GM18520 (cell line): ENCODE results near the gene TMEM231.
"Not testable (repeated sequence)": the region's sequence is repeated elsewhere in the genome, so short reads cannot be mapped to it uniquely, and the experiment has no call there.

Experiments
- ATAC-seq: cut with Tn5 transposase; IDR thresholded peaks from one replicate; pipeline ENCODE4 v1.9.1; 2021; ENCODE audit not compliant: unreplicated experiment

TMEM231 gene

GRCh38 chr16:75555707-75556430 lies at the start of gene TMEM231:
Gene TMEM231 (minus strand): TSS chr16:75556252. CDS start chr16:75556209, 43 bp downstream.
- peak; percentile 97 for ATAC-seq

DNA sequence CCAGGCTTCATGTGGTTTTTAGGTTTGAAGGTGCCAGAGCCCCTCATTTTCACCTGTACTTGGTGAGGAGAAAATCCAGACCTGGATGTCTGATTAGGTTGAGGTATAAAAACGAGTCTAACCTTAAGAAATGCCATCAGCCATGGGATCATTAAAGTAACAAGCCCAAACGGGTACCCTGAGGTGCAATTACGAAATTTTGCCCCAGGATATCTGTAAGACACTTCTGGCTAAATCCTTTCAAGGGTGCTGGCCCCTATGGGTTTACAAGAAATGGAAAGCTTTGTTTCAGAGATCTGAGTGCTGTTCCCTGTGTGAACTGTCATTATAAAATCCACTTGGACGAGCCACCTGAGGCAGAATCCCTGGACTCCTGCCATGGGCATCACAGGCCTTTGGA lies 47.2 kb upstream of the TMEM231 start:
- ATAC-seq, result no peak

DNA sequence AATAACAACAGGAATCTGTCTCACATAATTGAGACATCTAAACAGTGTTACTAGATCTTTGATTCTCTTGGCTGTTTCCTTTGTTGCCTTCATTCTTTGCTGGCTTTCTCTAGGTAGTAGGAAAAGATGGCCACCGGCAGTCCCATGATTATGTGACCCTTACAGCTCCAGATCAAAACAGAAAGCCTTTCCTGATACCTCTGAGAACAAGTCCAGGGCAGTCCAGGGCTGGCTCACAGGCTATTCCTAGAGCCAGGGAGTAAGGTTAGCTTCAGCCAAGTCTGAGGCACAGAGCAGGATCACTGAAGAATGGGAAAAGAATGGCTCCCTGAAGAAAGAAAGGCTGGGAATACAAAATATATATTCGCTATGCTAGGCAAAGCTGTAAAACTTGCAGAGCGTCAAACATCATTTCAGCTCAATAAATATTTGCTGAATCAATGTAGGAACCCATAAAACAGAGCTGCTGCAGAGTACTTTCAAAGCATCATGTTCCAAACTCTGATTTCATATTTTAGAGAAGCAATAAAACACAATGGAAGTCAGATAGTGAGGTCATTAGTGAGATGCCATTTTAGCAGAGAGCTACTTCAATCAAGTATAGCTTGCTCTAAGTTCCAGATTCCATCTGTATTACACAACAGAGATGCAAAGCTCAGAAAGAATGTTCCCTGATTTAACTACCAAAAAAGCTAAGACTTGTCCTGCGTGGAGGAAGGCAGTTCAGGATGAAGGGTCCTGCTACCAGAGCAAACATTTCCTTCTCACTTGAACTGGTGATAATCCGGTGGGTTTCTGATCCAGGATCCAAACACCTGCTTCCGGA lies 43.6 kb upstream of the TMEM231 start:
- no peak for ATAC-seq

DNA sequence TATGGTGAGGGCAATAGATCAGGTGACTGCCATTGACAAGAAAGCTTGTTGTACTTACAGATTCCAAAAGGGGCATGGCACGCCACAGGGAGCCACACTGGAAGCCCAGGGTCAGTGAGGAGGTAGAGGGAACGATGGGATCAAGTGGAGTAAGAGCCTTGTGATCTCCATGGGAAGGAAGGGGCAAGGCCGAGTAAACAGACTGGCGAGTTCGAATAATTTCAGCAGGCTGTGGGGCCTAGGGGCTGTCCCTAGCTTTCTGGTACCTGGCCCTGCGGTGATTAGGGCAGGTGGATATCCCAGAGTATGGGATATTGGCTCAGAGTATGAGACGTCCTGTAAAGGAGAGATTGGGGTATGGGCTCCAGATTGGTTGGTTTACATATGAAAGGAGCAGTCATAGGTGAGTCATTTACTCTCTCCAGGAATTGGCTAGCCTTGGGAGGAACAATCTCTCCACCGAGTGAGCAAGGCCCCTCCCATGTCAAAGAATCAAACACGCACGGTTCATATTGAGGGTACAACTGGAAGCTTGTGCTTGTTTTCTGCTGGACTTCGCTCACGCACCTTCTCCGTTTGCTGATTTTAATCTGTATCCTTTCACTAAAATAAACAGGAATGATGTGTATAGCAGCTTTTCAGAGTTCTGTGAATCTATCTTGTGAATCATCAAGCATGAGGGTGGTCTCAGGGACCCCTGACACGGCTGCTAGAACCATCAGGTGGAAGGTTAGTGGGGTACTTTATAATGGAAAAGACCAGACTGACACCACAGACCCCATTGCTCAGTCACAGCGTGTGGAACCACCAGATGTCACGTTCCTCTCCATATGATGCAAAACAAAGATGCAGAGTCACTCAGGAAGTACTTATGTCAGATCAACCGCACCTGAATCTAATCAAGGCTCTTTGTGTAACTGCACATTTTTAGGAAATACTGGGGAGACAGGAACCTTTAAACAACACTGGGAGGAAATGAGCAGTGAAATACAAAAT lies 38.1 kb upstream of the TMEM231 start:
- no peak for ATAC-seq

- no peak for ATAC-seq
Measured at GRCh38 chr16:75593308-75593707, 37.3 kb upstream of the TMEM231 start.

DNA sequence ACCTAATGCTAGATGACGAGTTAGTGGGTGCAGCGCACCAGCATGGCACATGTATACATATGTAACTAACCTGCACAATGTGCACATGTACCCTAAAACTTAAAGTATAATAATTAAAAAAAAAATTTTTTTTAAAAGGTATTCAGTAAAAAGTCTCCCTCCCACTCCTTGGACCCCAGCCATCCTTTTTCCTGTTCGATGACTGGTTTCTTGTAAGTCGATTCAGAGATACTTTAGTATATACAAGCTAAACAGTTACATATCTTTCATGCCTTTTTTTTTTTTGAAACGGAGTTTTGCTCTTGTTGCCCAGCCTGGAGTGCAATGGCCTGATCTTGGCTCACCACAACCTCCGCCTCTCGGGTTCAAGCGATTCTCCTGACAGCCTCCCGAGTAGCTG lies 35.9 kb upstream of the TMEM231 start:
- not testable (repeated sequence) for ATAC-seq

DNA sequence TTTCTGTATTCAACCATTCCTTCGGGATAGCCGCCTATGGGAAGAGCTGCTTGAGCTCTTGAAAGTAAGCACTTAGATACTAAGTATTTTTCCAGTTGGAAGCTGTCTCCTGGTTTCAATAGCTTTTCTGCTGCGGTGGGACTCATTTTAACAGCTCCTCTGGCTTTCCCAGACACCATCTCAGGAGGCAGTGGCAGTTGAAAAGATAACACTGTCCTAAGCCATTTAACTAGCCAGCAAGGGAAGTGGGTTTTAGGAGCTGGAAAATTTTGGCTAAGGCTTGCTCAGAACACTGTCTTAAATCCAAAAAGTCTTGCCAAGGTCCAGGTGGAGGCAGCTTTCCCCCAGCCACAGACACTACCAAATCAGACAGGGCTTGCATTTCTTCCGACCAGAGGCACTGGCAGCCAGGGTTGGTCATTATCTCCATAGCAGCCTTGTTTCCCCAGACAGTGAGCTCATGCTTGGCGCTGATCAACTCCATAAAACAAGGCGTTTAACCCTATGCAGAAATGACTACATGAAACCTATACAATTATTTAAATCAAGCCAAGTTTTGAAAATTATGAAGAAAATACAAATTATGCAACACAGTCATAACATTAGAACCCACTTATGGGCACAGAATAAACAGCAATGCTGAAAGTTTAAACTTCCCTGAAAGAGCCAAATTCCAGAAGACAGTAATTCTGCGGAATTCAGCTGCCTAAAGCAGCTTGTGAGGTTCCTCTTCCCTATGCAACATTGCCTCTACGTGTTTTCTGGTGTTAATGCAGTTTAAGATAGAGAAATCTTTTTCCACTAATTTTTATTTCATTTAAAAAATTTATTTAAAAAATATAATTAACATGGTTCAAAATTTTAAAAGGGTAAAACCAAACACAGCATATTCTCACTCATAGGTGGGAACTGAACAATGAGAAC lies 35.1 kb upstream of the TMEM231 start:
- no peak for ATAC-seq

DNA sequence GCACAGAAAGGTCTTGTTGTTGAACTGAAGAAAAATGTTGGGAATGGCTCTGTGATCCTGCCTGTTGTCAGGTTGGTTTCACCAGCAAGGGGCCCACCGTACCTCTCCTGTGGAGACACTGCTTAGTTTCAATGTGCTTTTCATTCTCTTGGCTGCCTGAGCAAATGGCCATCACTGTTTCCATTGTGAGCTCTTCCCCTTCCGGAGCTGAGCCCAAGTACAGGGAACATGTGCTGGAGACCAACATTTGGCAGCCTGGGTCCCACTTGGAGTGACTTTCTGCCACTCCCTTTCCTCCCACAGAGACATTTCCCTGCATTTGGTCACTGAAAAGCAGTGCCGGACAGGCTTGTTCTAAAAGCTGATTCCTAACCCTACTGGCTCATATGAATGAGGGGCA lies 33.3 kb upstream of the TMEM231 start:
- no peak for ATAC-seq

GRCh38 chr16:75588716-75589115 lies 32.7 kb upstream of the TMEM231 start:
- ATAC-seq, result no peak

GRCh38 chr16:75584108-75584507 lies 28.1 kb upstream of the TMEM231 start:
- no peak for ATAC-seq

GRCh38 chr16:75579281-75579834 lies 23.3 kb upstream of the TMEM231 start:
- ATAC-seq, result no peak

GRCh38 chr16:75578725-75579124 lies 22.7 kb upstream of the TMEM231 start:
- ATAC-seq, result no peak

DNA sequence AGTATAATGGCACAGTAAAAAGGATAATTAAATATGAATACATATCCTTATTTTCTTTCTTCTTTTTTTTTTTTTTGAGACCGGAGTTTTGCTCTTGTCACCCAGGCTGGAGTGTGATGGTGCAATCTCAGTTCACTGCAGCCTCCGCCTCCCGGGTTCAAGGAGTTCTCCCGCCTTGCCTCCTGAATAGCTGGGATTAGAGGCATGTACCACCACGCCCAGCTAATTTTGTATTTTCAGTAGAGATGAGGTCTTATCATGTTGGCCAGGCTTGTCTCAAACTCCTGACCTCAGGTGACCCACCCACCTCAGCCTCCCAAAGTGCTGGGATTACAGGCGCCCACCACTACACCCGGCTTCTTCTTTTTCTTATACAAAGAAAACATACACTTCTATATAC lies 22.2 kb upstream of the TMEM231 start:
- ATAC-seq, result no peak

DNA sequence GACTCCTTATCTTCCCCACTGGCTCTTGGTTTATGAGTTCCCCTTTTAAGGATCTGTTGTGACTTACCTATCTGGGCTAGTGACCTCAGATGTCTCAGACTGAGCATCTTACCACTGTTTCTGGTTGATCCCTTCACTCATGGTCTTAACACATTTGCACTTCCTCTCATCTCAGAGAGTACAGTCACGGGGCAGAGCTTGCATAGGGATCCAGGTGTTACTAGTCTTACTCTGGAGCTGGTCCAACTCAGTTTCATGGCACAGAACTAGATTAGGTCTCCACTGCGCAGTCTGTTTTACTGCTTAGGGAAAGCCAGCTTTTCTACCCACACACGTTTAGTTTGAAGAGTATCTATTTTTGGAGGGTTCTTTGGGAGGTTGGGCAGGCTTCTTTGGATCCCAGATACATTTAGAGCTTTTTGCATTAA lies 20.3 kb upstream of the TMEM231 start:
- no peak for ATAC-seq

- no peak for ATAC-seq
Measured at GRCh38 chr16:75575958-75576357, 19.9 kb upstream of the TMEM231 start.

DNA sequence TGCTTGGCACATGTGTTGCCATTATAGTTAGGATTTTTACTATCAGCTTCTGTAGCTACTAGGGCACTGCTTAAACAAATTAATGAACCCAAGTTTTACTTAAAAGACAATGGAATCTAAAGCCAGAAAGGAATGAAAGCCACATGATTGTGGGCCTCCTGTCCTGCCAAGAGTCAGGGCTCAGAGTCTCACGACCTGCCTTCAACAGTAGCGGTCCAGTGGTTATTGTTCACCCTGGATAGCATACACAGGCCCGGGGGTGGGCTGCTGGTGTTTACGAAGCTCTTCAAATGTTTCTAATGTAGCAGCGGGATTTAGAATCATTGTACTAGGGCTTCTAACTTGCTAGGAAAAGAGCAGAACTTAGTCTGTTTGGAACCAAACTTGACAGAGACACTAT lies 17.9 kb upstream of the TMEM231 start:
- ATAC-seq, result no peak

DNA sequence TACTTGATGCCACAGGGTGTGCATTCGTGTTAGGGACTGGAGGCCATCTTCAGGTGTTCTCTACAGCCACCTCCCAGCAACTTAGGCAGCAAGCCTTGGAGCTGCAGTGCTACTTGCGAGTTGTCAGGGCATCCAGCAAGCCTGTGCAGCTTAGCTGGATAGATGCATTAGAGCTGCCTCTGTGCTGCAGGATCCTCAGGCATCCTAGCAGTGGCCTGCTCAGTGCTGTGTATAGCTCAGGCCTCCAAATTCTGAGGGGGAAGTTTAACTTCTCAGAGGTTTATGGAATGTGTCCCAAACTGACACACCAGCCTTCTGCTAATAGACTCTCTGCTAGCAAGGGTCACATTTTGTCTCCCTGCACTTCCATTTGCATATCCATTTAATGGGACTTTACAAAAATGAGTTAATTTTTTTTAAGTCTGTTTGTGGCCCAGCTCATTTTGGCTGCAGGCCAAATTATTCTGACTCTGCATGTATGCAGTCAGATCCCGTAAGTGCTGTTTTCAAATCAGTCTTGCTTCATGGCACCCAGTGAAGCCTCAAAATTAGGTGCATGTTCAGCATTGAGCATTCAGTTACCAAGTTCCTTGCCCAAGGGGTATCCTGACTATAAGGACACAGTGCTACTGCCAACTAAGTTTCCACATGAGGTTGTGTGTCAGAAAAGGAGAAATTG lies 17.0 kb upstream of the TMEM231 start:
- ATAC-seq, result no peak

GRCh38 chr16:75570396-75571065 lies 14.5 kb upstream of the TMEM231 start:
- ATAC-seq, result no peak

DNA sequence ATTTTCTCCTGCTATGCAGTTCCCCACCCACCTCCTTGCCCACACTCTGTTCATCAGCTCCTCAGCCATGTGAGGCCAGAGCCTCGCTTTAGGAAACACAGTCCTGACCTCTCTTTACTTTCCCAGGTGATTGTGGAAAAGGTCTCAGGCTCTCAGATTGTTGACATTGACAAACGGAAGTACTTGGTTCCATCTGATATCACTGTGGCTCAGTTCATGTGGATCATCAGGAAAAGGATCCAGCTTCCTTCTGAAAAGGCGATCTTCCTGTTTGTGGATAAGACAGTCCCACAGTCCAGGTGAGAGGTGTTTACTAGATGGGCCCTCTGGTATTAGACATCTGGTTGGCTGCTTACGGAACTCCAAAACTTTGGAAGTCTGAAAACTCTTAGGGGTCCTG lies 11.9 kb upstream of the TMEM231 start:
- ATAC-seq, result no peak
